ENCODE measurements around the gene HINT1. TPM values are rescaled to one million over a fixed set of nuclear protein-coding genes. Genes with fewer than 3 reads are reported as not detected.
"Not testable (repeated sequence)": the region's sequence is repeated elsewhere in the genome, so short reads cannot be mapped to it uniquely, and the experiment has no call there.

HINT1 gene
- total RNA-seq, 1 donor: 183 TPM

GRCh38 chr5:131196331-131196730 lies 31.3 kb upstream of the HINT1 start:
- peak; percentile 45 for DNase-seq (ENCODE audit: low read depth)
- no peak overlapping the region for H3K4me3 ChIP-seq (ENCODE audit: low read depth, low read length)
- TF ChIP-seq CTCF (IDR thresholded peaks at IDR 0.05; ENCODE audit: insufficient read depth, low read depth, low read length): no peak

GRCh38 chr5:131195696-131196095 lies 30.6 kb upstream of the HINT1 start:
- no peak for TF ChIP-seq CTCF (IDR thresholded peaks at IDR 0.05; ENCODE audit: insufficient read depth, low read depth, low read length)
- H3K4me3 ChIP-seq (ENCODE audit: low read depth, low read length): no peak overlapping the region
- no peak for DNase-seq (ENCODE audit: low read depth)

GRCh38 chr5:131194725-131195124 lies 29.7 kb upstream of the HINT1 start:
- no peak overlapping the region for H3K4me3 ChIP-seq (ENCODE audit: low read depth, low read length)
- no peak for TF ChIP-seq CTCF (IDR thresholded peaks at IDR 0.05; ENCODE audit: insufficient read depth, low read depth, low read length)
- DNase-seq (ENCODE audit: low read depth): no peak

- not testable (repeated sequence) for DNase-seq (ENCODE audit: low read depth); H3K4me3 ChIP-seq (ENCODE audit: low read depth, low read length)
Observed at GRCh38 chr5:131193897-131194296, 28.8 kb upstream of the HINT1 start.

GRCh38 chr5:131193106-131193505 lies 28.1 kb upstream of the HINT1 start:
- H3K4me3 ChIP-seq (ENCODE audit: low read depth, low read length): no peak overlapping the region
- TF ChIP-seq CTCF (IDR thresholded peaks at IDR 0.05; ENCODE audit: insufficient read depth, low read depth, low read length): no peak
- DNase-seq (ENCODE audit: low read depth): no peak

- TF ChIP-seq CTCF (IDR thresholded peaks at IDR 0.05; ENCODE audit: insufficient read depth, low read depth, low read length): no peak
- H3K4me3 ChIP-seq (ENCODE audit: low read depth, low read length): no peak overlapping the region
- peak; percentile 51 for DNase-seq (ENCODE audit: low read depth)
Observed at GRCh38 chr5:131186561-131187256, 21.7 kb upstream of the HINT1 start.

- no peak overlapping the region for H3K4me3 ChIP-seq (ENCODE audit: low read depth, low read length)
- no peak for TF ChIP-seq CTCF (IDR thresholded peaks at IDR 0.05; ENCODE audit: insufficient read depth, low read depth, low read length)
- no peak for DNase-seq (ENCODE audit: low read depth)
Observed at GRCh38 chr5:131185523-131186104, 20.6 kb upstream of the HINT1 start.

All from fibroblast of villous mesenchyme (primary cell).